ENCODE measurements around the gene SENP8.

Gene SENP8

DNA sequence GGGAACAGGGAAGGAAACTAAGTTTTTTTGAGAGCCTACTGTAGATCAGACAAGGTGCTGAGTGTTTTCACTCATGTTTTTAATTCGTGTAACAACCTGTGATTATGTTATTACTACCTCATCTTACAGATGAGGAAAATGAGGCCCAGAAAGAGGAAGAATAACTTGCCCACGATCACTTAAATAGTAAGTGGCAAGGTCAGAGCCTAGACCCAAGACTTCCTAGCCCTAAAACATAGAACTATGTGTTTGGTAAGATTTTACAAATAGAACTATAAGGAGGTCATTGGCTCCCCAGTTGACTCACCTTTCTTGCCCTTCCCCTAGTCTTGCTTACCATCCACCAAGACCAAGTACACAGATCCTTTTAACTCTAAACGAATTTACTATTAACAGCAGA lies 13.7 kb downstream of the SENP8 start:
- Histone ChIP-seq H4K91ac (ENCODE audit: low read depth, low read length) (no peak overlapping the region), H3K4me3 (ENCODE audit: low read depth, low read length) (no peak overlapping the region), H3K4me1 (ENCODE audit: control insufficient read depth in 1 of 2, insufficient read depth in 2 of 2, low read length in 2 of 2) (no peaks in the 10 kb centered on the region), H3K79me2 (ENCODE audit: control insufficient read depth, insufficient read depth, low read length, poor library complexity) (no peaks in the 10 kb centered on the region), H2AK5ac (ENCODE audit: low read length) (no peak overlapping the region), H4K12ac (ENCODE audit: low read depth, low read length) (no peak overlapping the region), H3K79me1 (ENCODE audit: low read length) (no peaks in the 10 kb centered on the region), H3K36me3 (ENCODE audit: control insufficient read depth in 1 of 2, insufficient read depth in 2 of 2, low read length in 2 of 2) (no peaks in the 10 kb centered on the region), H2BK12ac (ENCODE audit: low read length) (no peak overlapping the region), H2AFZ (ENCODE audit: insufficient read depth, low read length, poor library complexity) (no peak overlapping the region), H3K4me2 (ENCODE audit: low read length) (no peak overlapping the region), H3K27ac (ENCODE audit: low read depth, low read length) (no peak overlapping the region), H3K9ac (ENCODE audit: low read length) (no peak overlapping the region), H3K4ac (ENCODE audit: low read depth, low read length) (no peak overlapping the region), H3K23ac (ENCODE audit: low read length) (no peak overlapping the region), H3K27me3 (ENCODE audit: insufficient read depth, low read length) (no peaks in the 10 kb centered on the region), H3K9me3 (ENCODE audit: insufficient read depth, low read depth, low read length) (no peaks in the 10 kb centered on the region), H3K14ac (ENCODE audit: low read length) (no peak overlapping the region), H4K8ac (ENCODE audit: low read depth, low read length) (no peak overlapping the region), H2BK5ac (ENCODE audit: low read depth, low read length, poor library complexity) (no peak overlapping the region), H2BK120ac (ENCODE audit: insufficient read depth, low read length, poor library complexity) (no peak overlapping the region), H3K18ac (ENCODE audit: low read length) (no peak overlapping the region)
- no CpG with 5 or more reads among the region's 3 CpGs for WGBS (ENCODE audit: extremely low coverage, insufficient coverage, insufficient read length)
- DNase-seq: no peak

DNA sequence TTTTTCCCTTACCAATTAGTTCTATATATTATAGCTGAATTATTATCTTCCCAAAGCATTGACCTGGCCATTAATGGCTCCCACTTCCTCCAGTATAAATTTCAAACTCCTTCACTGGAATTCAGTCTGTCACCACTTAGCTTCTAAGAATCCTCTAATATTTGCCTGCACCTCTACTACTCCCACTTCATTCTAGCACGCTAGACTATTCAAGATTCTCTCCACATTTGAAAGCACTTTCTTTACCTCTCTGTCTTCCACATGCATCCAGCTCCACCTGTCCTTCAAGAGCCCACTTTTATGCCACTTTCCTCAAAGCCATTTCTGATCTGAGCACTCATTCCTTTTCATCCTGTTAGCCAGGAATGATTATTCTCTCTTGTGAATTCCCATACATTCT lies 15.0 kb downstream of the SENP8 start:
- Histone ChIP-seq H2AFZ (ENCODE audit: insufficient read depth, low read length, poor library complexity) (no peak overlapping the region), H2BK120ac (ENCODE audit: insufficient read depth, low read length, poor library complexity) (no peak overlapping the region), H3K27me3 (ENCODE audit: insufficient read depth, low read length) (no peaks in the 10 kb centered on the region), H4K8ac (ENCODE audit: low read depth, low read length) (no peak overlapping the region), H3K14ac (ENCODE audit: low read length) (no peak overlapping the region), H3K9me3 (ENCODE audit: insufficient read depth, low read depth, low read length) (no peaks in the 10 kb centered on the region), H3K18ac (ENCODE audit: low read length) (no peak overlapping the region), H2BK5ac (ENCODE audit: low read depth, low read length, poor library complexity) (no peak overlapping the region), H4K12ac (ENCODE audit: low read depth, low read length) (no peak overlapping the region), H4K91ac (ENCODE audit: low read depth, low read length) (no peak overlapping the region), H3K79me1 (ENCODE audit: low read length) (no peaks in the 10 kb centered on the region), H3K23ac (ENCODE audit: low read length) (no peak overlapping the region), H3K4me3 (ENCODE audit: low read depth, low read length) (no peak overlapping the region), H3K36me3 (ENCODE audit: control insufficient read depth in 1 of 2, insufficient read depth in 2 of 2, low read length in 2 of 2) (no peaks in the 10 kb centered on the region), H3K9ac (ENCODE audit: low read length) (no peak overlapping the region), H3K79me2 (ENCODE audit: control insufficient read depth, insufficient read depth, low read length, poor library complexity) (no peaks in the 10 kb centered on the region), H3K4ac (ENCODE audit: low read depth, low read length) (no peak overlapping the region), H3K4me1 (ENCODE audit: control insufficient read depth in 1 of 2, insufficient read depth in 2 of 2, low read length in 2 of 2) (no peaks in the 10 kb centered on the region), H2BK12ac (ENCODE audit: low read length) (no peak overlapping the region), H2AK5ac (ENCODE audit: low read length) (no peak overlapping the region), H3K27ac (ENCODE audit: low read depth, low read length) (no peak overlapping the region), H3K4me2 (ENCODE audit: low read length) (no peak overlapping the region)
- WGBS (ENCODE audit: extremely low coverage, insufficient coverage, insufficient read length): no CpG with 5 or more reads among the region's 1 CpG
- no peak for DNase-seq

DNA sequence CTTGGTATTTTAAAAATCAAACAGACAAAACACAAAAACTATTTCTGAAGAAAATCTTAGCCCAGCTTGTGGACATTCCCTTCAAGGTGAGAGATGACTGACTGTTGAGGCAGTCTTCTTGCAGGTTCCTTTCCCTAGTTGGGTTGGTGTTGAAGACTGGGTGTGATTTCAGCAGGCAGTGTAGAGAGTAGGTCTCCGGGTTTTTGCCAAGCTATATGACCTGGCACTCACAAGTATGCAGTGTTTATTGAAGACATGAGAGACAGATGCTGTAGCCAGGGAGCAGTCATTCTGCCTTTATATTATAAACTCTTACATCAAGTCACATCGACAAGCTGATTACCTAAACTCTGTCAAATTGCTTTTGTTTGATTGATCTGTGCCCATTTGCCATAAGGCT lies 17.5 kb downstream of the SENP8 start:
- H3K79me1 ChIP-seq (ENCODE audit: low read length): no peaks in the 10 kb centered on the region
- H3K36me3 ChIP-seq (ENCODE audit: control insufficient read depth in 1 of 2, insufficient read depth in 2 of 2, low read length in 2 of 2): no peaks in the 10 kb centered on the region
- no peak overlapping the region for H3K4ac ChIP-seq (ENCODE audit: low read depth, low read length)
- no CpG with 5 or more reads among the region's 2 CpGs for WGBS (ENCODE audit: extremely low coverage, insufficient coverage, insufficient read length)
- no peaks in the 10 kb centered on the region for H3K4me1 ChIP-seq (ENCODE audit: control insufficient read depth in 1 of 2, insufficient read depth in 2 of 2, low read length in 2 of 2)
- H3K27me3 ChIP-seq (ENCODE audit: insufficient read depth, low read length): no peaks in the 10 kb centered on the region
- H2AK5ac ChIP-seq (ENCODE audit: low read length): no peak overlapping the region
- no peak overlapping the region for H3K4me2 ChIP-seq (ENCODE audit: low read length)
- H3K79me2 ChIP-seq (ENCODE audit: control insufficient read depth, insufficient read depth, low read length, poor library complexity): no peaks in the 10 kb centered on the region
- H3K9ac ChIP-seq (ENCODE audit: low read length): no peak overlapping the region
- H2BK120ac ChIP-seq (ENCODE audit: insufficient read depth, low read length, poor library complexity): no peak overlapping the region
- no peak overlapping the region for H3K18ac ChIP-seq (ENCODE audit: low read length)
- DNase-seq: no peak
- no peak overlapping the region for H4K8ac ChIP-seq (ENCODE audit: low read depth, low read length)
- H4K91ac ChIP-seq (ENCODE audit: low read depth, low read length): no peak overlapping the region
- no peak overlapping the region for H4K12ac ChIP-seq (ENCODE audit: low read depth, low read length)
- H2BK5ac ChIP-seq (ENCODE audit: low read depth, low read length, poor library complexity): no peak overlapping the region
- no peak overlapping the region for H3K4me3 ChIP-seq (ENCODE audit: low read depth, low read length)
- no peaks in the 10 kb centered on the region for H3K9me3 ChIP-seq (ENCODE audit: insufficient read depth, low read depth, low read length)
- no peak overlapping the region for H3K14ac ChIP-seq (ENCODE audit: low read length)
- no peak overlapping the region for H3K27ac ChIP-seq (ENCODE audit: low read depth, low read length)
- H2BK12ac ChIP-seq (ENCODE audit: low read length): no peak overlapping the region
- no peak overlapping the region for H2AFZ ChIP-seq (ENCODE audit: insufficient read depth, low read length, poor library complexity)
- H3K23ac ChIP-seq (ENCODE audit: low read length): no peak overlapping the region

DNA sequence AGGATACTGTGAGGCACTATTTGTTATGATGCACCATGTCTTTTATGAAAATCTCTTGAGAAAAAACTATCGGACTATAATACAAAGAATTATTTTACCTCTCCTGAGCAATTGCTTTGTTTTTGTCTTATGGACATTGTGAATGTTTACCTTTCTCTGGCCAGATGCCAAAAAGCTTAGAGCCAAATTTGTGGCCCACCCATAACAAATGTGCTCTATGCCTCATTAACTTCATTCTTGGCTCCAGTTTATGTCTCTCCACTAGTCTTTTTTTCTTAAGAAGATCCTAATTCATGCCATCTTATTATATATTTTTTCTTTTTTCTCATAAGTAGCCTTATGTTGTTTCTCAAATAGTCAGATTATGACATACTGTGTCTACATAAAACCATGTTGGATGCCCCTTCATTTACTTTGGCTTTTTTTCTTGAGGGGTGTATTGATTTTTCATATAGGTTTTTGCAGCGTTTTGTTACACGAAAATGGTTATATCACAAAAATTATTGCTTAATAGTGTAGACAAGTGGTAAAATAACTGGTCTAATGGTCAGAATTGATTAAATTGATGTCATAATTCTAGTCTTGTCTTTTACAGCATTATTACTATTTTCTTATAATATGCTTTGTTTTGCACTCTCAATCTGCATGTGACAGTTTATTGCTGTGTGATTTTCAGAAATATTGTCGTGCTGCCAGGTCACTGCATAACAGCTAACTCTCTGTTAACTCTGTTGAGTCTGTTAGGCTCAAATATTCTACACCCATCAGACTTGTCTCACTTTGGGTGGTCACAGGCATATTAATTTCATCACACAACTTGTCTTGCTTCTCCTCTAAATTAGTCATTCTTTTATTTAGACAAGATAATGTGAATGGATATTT lies 18.2 kb downstream of the SENP8 start:
- H2BK12ac ChIP-seq (ENCODE audit: low read length): no peak overlapping the region
- H3K9ac ChIP-seq (ENCODE audit: low read length): no peak overlapping the region
- H3K27me3 ChIP-seq (ENCODE audit: insufficient read depth, low read length): no peaks in the 10 kb centered on the region
- no peak for DNase-seq
- no peak overlapping the region for H3K4me2 ChIP-seq (ENCODE audit: low read length)
- no peak overlapping the region for H3K4me3 ChIP-seq (ENCODE audit: low read depth, low read length)
- H3K14ac ChIP-seq (ENCODE audit: low read length): no peak overlapping the region
- H3K23ac ChIP-seq (ENCODE audit: low read length): no peak overlapping the region
- no peaks in the 10 kb centered on the region for H3K36me3 ChIP-seq (ENCODE audit: control insufficient read depth in 1 of 2, insufficient read depth in 2 of 2, low read length in 2 of 2)
- no peak overlapping the region for H3K27ac ChIP-seq (ENCODE audit: low read depth, low read length)
- H2BK120ac ChIP-seq (ENCODE audit: insufficient read depth, low read length, poor library complexity): no peak overlapping the region
- no peak overlapping the region for H3K4ac ChIP-seq (ENCODE audit: low read depth, low read length)
- H3K79me1 ChIP-seq (ENCODE audit: low read length): no peaks in the 10 kb centered on the region
- H2AK5ac ChIP-seq (ENCODE audit: low read length): no peak overlapping the region
- WGBS (ENCODE audit: extremely low coverage, insufficient coverage, insufficient read length): no CpG with 5 or more reads among the region's 4 CpGs
- H2BK5ac ChIP-seq (ENCODE audit: low read depth, low read length, poor library complexity): no peak overlapping the region
- H2AFZ ChIP-seq (ENCODE audit: insufficient read depth, low read length, poor library complexity): no peak overlapping the region
- no peaks in the 10 kb centered on the region for H3K4me1 ChIP-seq (ENCODE audit: control insufficient read depth in 1 of 2, insufficient read depth in 2 of 2, low read length in 2 of 2)
- no peak overlapping the region for H4K91ac ChIP-seq (ENCODE audit: low read depth, low read length)
- no peaks in the 10 kb centered on the region for H3K79me2 ChIP-seq (ENCODE audit: control insufficient read depth, insufficient read depth, low read length, poor library complexity)
- H4K12ac ChIP-seq (ENCODE audit: low read depth, low read length): no peak overlapping the region
- no peaks in the 10 kb centered on the region for H3K9me3 ChIP-seq (ENCODE audit: insufficient read depth, low read depth, low read length)
- no peak overlapping the region for H3K18ac ChIP-seq (ENCODE audit: low read length)
- H4K8ac ChIP-seq (ENCODE audit: low read depth, low read length): no peak overlapping the region
